Measurements from ENCODE around the gene DDX47. TPM values are rescaled to one million over a fixed set of nuclear protein-coding genes. Genes with fewer than 3 reads are reported as not detected.
A peak's percentile ranks its signal among the peaks of the same experiment; 100 is the strongest.
"Not testable (repeated sequence)": the region's sequence is repeated elsewhere in the genome, so short reads cannot be mapped to it uniquely, and the experiment has no call there.

DDX47 gene
- total and polyA plus RNA-seq, 8 donors = 17.9 to 34.5 (median 26.2) TPM

- Histone ChIP-seq H3K9me3 (no peaks in the 10 kb centered on the region), H3K27me3 (no peaks in the 10 kb centered on the region), H3K27ac (no peak overlapping the region), H3K36me3 (no peaks in the 10 kb centered on the region), H3K4me1 (peaks cover 0 to 7% (median 0%) of the 10 kb centered on the region in 3 donors), H3K4me3 (no peak overlapping the region)
- intact Hi-C loops (cut with DNase I) = no loop called here
- 65 to 72% methylated on average over 8 of the region's 8 CpGs for WGBS, 2 donors
- TF ChIP-seq CTCF (IDR thresholded peaks at IDR 0.05) = no peak
- no peak for DNase-seq
- FAIRE-seq = no peak
- no peak for ATAC-seq
Measured at GRCh38 chr12:12806784-12807516, 6.2 kb upstream of the DDX47 start.

- H3K4me1 ChIP-seq, FAIRE-seq: not testable (repeated sequence)
Measured at GRCh38 chr12:12807517-12807903, 5.6 kb upstream of the DDX47 start.

GRCh38 chr12:12807970-12808702 lies 5.0 kb upstream of the DDX47 start:
- Histone ChIP-seq H3K4me1 (peaks cover 0 to 7% (median 0%) of the 10 kb centered on the region in 3 donors), H3K27me3 (no peaks in the 10 kb centered on the region), H3K36me3 (no peaks in the 10 kb centered on the region), H3K9me3 (no peaks in the 10 kb centered on the region), H3K27ac (peak overlapping the region in 2 of 4 donors; percentile 38 to 58), H3K4me3 (no peak overlapping the region)
- FAIRE-seq (no peak), DNase-seq (no peak), ATAC-seq (peak in 1 of 4 donors; percentile 5)
- intact Hi-C loops (cut with DNase I) = no loop called here
- no peak for TF ChIP-seq CTCF (IDR thresholded peaks at IDR 0.05)
- WGBS, 2 donors = 71 to 75% methylated on average over 11 of the region's 11 CpGs

More at GRCh38 chr12:12807517-12807903, 5.6 kb upstream of the DDX47 start:
- WGBS, 2 donors = 58 to 73% methylated on average over 3 of the region's 3 CpGs
- DNase-seq; H3K9me3 ChIP-seq; H3K36me3 ChIP-seq; intact Hi-C loops (cut with DNase I); H3K27me3 ChIP-seq; ATAC-seq; H3K4me3 ChIP-seq: not testable (repeated sequence)
- peak overlapping the region in 1 of 4 donors; percentile 38 for H3K27ac ChIP-seq

GRCh38 chr12:12810553-12811021 lies 2.6 kb upstream of the DDX47 start:
- FAIRE-seq = no peak

More at GRCh38 chr12:12810553-12811021, 2.6 kb upstream of the DDX47 start:
- Histone ChIP-seq H3K4me3 (no peak overlapping the region), H3K27ac (peak overlapping the region in 1 of 4 donors; percentile 13), H3K36me3 (no peaks in the 10 kb centered on the region), H3K27me3 (no peaks in the 10 kb centered on the region), H3K4me1 (peaks cover 0 to 18% (median 0%) of the 10 kb centered on the region in 3 donors), H3K9me3 (no peaks in the 10 kb centered on the region)
- ATAC-seq (peak in 1 of 4 donors; percentile 20), DNase-seq (no peak)
- intact Hi-C loops (cut with DNase I) = no loop called here
- no peak for TF ChIP-seq CTCF (IDR thresholded peaks at IDR 0.05)
- WGBS, 2 donors = 42 to 54% methylated on average over 10 of the region's 10 CpGs

Data from pancreas (tissue), 10 donors.